SK-N-SH treated with all-trans-retinoic acid at 6 μM for 48 hours (cell line): ENCODE results near the gene FBXL17.

Source experiments
- ATAC-seq: fragments of 200-7000 bp; cut with Tn5 transposase; 3 replicates; pipeline ENCODE4 v1.9.1; 2020; ENCODE audit warnings: mild to moderate bottlenecking, moderate library complexity
- ARNTL ChIP-seq: fragments of 450-650 bp; formaldehyde crosslinking; IDR thresholded peaks from 2 replicates; pipeline ENCODE4 v1.5.0; 2020; ENCODE audit warnings: low read depth, mild to moderate bottlenecking, moderate library complexity, borderline replicate concordance
- CSDC2 ChIP-seq: fragments of 250-450 bp; sonication (Bioruptor Pico); IDR thresholded peaks from 2 replicates; pipeline ENCODE4 v1.5.0; 2020; ENCODE audit warnings: mild to moderate bottlenecking, moderate library complexity
- GLIS3 ChIP-seq: fragments of 250-450 bp; sonication (Bioruptor Pico); IDR thresholded peaks from 2 replicates; pipeline ENCODE4 v1.5.0; 2020; ENCODE audit warnings: mild to moderate bottlenecking, moderate library complexity
- ISL1 ChIP-seq: fragments of 250-450 bp; sonication (Bioruptor Pico); IDR thresholded peaks from 2 replicates; pipeline ENCODE4 v2.1.2; 2022; ENCODE audit warnings: mild to moderate bottlenecking, moderate library complexity
- OSR1 ChIP-seq: fragments of 250-450 bp; sonication (Bioruptor Pico); IDR thresholded peaks from 2 replicates; pipeline ENCODE4 v1.8.0; 2022; ENCODE audit warnings: moderate library complexity, mild to moderate bottlenecking, inconsistent platforms
- PPARA ChIP-seq: fragments of 250-450 bp; sonication (Bioruptor Pico); IDR thresholded peaks from 2 replicates; pipeline ENCODE4 v1.5.0; 2020; ENCODE audit warnings: mild to moderate bottlenecking, borderline replicate concordance
- RARB ChIP-seq: fragments of 250-450 bp; sonication (Bioruptor Pico); IDR thresholded peaks from 2 replicates; pipeline ENCODE4 v1.8.0; 2021; ENCODE audit warnings: mild to moderate bottlenecking, moderate library complexity
- SNAI2 ChIP-seq: fragments of 250-450 bp; sonication (Bioruptor Pico); IDR thresholded peaks from 2 replicates; pipeline ENCODE4 v1.5.0; 2020; ENCODE audit warnings: mild to moderate bottlenecking, moderate library complexity
- TCF4 ChIP-seq: fragments of 250-450 bp; sonication (Bioruptor Pico); IDR thresholded peaks from 2 replicates; pipeline ENCODE4 v1.8.0; 2021; ENCODE audit warnings: mild to moderate bottlenecking, moderate library complexity, borderline replicate concordance
- TOX ChIP-seq: fragments of 250-450 bp; sonication (Bioruptor Pico); IDR thresholded peaks from 2 replicates; pipeline ENCODE4 v1.8.0; 2021; ENCODE audit warnings: mild to moderate bottlenecking, moderate library complexity, borderline replicate concordance
- ZC3H10 ChIP-seq: fragments of 250-450 bp; sonication (Bioruptor Pico); IDR thresholded peaks from 2 replicates; pipeline ENCODE4 v1.5.1; 2021; ENCODE audit warnings: mild to moderate bottlenecking, moderate library complexity
- ZFP3 ChIP-seq: fragments of 250-450 bp; sonication (Bioruptor Pico); IDR thresholded peaks from 2 replicates; pipeline ENCODE4 v1.5.0; 2020; ENCODE audit warnings: mild to moderate bottlenecking, moderate library complexity
- ZNF565 ChIP-seq: fragments of 450-650 bp; formaldehyde crosslinking; conservative IDR thresholded peaks from 2 replicates; pipeline ENCODE4 v1.5.0; 2020; ENCODE audit warnings: low read depth, mild to moderate bottlenecking, moderate library complexity
- ZNF8 ChIP-seq: fragments of 450-650 bp; formaldehyde crosslinking; IDR thresholded peaks from 2 replicates; pipeline ENCODE4 v1.5.0; 2020; ENCODE audit warnings: mild to moderate bottlenecking, moderate library complexity
- TF ChIP-seq, protein P1 (sequence below): fragments of 250-450 bp; sonication (Bioruptor Pico); IDR thresholded peaks from 2 replicates; pipeline ENCODE4 v1.5.1; 2020; ENCODE audit warnings: low read depth, mild to moderate bottlenecking, moderate library complexity
- TF ChIP-seq, protein P2 (sequence below): fragments of 250-450 bp; sonication (Bioruptor Pico); IDR thresholded peaks from 2 replicates; pipeline ENCODE4 v1.5.0; 2020; ENCODE audit warnings: mild to moderate bottlenecking, moderate library complexity
- TF ChIP-seq, protein P3 (sequence below): fragments of 250-450 bp; sonication (Bioruptor Pico); IDR thresholded peaks from 2 replicates; pipeline ENCODE4 v1.5.1; 2021; ENCODE audit warnings: mild to moderate bottlenecking, moderate library complexity
- TF ChIP-seq, protein P4 (sequence below): fragments of 250-450 bp; sonication (Bioruptor Pico); IDR thresholded peaks from 2 replicates; pipeline ENCODE4 v1.8.0; 2021; ENCODE audit warnings: low read depth, mild to moderate bottlenecking, moderate library complexity, borderline replicate concordance
- TF ChIP-seq, protein P5 (sequence below): fragments of 250-450 bp; sonication (Bioruptor Pico); IDR thresholded peaks from 2 replicates; pipeline ENCODE4 v1.8.0; 2020; ENCODE audit warnings: mild to moderate bottlenecking, moderate library complexity, borderline replicate concordance

FBXL17 gene

DNA sequence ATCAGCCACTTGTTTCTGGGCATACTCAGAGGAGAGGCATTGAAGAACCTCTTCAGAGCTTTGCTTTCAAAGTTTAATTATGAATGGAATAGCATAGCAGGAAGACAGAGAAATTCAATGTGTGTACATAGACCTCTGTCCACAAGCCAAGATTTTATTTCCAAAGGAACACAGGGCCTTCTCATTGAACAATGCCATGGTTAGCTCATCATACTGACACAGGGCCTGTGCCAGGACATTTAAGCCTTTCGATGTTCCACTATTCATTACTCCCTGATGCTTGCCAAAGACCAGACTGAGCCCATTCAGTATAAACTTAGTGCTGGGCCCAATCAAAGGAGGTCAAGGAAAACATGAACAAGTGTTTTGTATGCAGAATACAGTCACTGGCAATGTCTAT, 280.8 kb downstream of the FBXL17 start (continued):
- TF ChIP-seq, protein P1, sequence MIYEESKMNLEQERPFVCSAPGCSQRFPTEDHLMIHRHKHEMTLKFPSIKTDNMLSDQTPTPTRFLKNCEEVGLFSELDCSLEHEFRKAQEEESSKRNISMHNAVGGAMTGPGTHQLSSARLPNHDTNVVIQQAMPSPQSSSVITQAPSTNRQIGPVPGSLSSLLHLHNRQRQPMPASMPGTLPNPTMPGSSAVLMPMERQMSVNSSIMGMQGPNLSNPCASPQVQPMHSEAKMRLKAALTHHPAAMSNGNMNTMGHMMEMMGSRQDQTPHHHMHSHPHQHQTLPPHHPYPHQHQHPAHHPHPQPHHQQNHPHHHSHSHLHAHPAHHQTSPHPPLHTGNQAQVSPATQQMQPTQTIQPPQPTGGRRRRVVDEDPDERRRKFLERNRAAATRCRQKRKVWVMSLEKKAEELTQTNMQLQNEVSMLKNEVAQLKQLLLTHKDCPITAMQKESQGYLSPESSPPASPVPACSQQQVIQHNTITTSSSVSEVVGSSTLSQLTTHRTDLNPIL (CRISPR knock-in tag) = no peak
- TF ChIP-seq RARB (CRISPR knock-in tag) (no peak), ISL1 (CRISPR knock-in tag) (no peak)

DNA sequence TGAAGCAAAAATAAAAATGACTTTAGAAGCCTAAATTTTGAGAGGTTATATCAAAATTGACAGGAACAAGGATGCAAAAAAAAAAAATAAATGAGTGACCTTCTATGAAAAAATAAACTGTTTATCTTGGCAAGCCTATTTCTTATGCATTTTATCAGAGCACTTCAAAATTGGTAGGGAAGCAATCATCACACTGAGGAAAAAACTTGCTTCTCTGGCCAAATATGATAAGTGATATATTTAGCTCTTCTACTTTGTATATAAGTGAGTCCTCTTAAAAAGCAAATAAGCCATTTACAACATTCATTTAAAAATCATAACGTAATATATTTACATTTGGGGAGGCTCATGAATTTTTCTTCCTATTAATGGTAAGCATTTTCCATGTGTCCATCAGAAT, 287.1 kb downstream of the FBXL17 start:
- TF ChIP-seq, protein P2, sequence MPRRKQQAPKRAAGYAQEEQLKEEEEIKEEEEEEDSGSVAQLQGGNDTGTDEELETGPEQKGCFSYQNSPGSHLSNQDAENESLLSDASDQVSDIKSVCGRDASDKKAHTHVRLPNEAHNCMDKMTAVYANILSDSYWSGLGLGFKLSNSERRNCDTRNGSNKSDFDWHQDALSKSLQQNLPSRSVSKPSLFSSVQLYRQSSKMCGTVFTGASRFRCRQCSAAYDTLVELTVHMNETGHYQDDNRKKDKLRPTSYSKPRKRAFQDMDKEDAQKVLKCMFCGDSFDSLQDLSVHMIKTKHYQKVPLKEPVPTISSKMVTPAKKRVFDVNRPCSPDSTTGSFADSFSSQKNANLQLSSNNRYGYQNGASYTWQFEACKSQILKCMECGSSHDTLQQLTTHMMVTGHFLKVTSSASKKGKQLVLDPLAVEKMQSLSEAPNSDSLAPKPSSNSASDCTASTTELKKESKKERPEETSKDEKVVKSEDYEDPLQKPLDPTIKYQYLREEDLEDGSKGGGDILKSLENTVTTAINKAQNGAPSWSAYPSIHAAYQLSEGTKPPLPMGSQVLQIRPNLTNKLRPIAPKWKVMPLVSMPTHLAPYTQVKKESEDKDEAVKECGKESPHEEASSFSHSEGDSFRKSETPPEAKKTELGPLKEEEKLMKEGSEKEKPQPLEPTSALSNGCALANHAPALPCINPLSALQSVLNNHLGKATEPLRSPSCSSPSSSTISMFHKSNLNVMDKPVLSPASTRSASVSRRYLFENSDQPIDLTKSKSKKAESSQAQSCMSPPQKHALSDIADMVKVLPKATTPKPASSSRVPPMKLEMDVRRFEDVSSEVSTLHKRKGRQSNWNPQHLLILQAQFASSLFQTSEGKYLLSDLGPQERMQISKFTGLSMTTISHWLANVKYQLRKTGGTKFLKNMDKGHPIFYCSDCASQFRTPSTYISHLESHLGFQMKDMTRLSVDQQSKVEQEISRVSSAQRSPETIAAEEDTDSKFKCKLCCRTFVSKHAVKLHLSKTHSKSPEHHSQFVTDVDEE (CRISPR knock-in tag) = no peak
- TF ChIP-seq, protein P1 (CRISPR knock-in tag) = no peak
- TF ChIP-seq ZC3H10 (CRISPR knock-in tag) = no peak
- TF ChIP-seq, protein P3, sequence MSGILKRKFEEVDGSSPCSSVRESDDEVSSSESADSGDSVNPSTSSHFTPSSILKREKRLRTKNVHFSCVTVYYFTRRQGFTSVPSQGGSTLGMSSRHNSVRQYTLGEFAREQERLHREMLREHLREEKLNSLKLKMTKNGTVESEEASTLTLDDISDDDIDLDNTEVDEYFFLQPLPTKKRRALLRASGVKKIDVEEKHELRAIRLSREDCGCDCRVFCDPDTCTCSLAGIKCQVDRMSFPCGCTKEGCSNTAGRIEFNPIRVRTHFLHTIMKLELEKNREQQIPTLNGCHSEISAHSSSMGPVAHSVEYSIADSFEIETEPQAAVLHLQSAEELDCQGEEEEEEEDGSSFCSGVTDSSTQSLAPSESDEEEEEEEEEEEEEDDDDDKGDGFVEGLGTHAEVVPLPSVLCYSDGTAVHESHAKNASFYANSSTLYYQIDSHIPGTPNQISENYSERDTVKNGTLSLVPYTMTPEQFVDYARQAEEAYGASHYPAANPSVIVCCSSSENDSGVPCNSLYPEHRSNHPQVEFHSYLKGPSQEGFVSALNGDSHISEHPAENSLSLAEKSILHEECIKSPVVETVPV (CRISPR knock-in tag) = no peak
- TF ChIP-seq OSR1 (CRISPR knock-in tag) = no peak
- TF ChIP-seq PPARA (CRISPR knock-in tag) = no peak
- no peak for TF ChIP-seq RARB (CRISPR knock-in tag)
- TF ChIP-seq ZNF8 (CRISPR knock-in tag) = no peak
- TF ChIP-seq ZNF565 (CRISPR knock-in tag) = no peak
- no peak for TF ChIP-seq ARNTL (CRISPR knock-in tag)
- TF ChIP-seq SNAI2 (CRISPR knock-in tag) = no peak
- TF ChIP-seq, protein P4, sequence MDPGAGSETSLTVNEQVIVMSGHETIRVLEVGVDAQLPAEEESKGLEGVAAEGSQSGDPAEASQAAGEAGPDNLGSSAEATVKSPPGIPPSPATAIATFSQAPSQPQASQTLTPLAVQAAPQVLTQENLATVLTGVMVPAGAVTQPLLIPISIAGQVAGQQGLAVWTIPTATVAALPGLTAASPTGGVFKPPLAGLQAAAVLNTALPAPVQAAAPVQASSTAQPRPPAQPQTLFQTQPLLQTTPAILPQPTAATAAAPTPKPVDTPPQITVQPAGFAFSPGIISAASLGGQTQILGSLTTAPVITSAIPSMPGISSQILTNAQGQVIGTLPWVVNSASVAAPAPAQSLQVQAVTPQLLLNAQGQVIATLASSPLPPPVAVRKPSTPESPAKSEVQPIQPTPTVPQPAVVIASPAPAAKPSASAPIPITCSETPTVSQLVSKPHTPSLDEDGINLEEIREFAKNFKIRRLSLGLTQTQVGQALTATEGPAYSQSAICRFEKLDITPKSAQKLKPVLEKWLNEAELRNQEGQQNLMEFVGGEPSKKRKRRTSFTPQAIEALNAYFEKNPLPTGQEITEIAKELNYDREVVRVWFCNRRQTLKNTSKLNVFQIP (CRISPR knock-in tag) = no peak
- no peak for TF ChIP-seq GLIS3 (CRISPR knock-in tag)
- TF ChIP-seq ZFP3 (CRISPR knock-in tag) = no peak
- TF ChIP-seq, protein P5, sequence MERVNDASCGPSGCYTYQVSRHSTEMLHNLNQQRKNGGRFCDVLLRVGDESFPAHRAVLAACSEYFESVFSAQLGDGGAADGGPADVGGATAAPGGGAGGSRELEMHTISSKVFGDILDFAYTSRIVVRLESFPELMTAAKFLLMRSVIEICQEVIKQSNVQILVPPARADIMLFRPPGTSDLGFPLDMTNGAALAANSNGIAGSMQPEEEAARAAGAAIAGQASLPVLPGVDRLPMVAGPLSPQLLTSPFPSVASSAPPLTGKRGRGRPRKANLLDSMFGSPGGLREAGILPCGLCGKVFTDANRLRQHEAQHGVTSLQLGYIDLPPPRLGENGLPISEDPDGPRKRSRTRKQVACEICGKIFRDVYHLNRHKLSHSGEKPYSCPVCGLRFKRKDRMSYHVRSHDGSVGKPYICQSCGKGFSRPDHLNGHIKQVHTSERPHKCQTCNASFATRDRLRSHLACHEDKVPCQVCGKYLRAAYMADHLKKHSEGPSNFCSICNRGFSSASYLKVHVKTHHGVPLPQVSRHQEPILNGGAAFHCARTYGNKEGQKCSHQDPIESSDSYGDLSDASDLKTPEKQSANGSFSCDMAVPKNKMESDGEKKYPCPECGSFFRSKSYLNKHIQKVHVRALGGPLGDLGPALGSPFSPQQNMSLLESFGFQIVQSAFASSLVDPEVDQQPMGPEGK (CRISPR knock-in tag) = no peak
- ATAC-seq = no peak

DNA sequence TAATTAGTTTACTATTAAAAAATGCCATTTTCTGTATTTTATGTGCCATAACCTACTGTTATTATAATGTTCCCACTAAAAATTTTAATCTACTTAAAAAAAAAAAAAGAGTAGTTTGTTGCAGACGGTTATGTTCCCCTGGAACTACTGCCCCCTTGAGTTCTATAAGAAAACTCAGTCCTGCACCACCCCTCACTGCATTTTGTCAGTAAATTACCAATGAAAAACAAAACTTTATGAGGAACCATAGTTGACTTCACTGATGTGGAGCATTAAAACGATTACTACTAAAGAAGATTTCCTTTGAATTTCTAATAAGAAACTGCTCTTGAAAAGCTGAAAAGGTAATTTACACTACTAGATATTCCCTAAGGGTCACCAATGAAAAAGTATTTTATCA, 288.7 kb downstream of the FBXL17 start:
- ATAC-seq = peak; percentile 82
- TF ChIP-seq, protein P1 (CRISPR knock-in tag) = no peak
- TF ChIP-seq TOX (CRISPR knock-in tag) = no peak
- TF ChIP-seq ZNF565 (CRISPR knock-in tag) = no peak
- TF ChIP-seq PPARA (CRISPR knock-in tag) = no peak
- TF ChIP-seq, protein P5 (CRISPR knock-in tag) = no peak
- no peak for TF ChIP-seq CSDC2
- TF ChIP-seq ZC3H10 (CRISPR knock-in tag) = no peak
- TF ChIP-seq GLIS3 (CRISPR knock-in tag) = no peak
- TF ChIP-seq TCF4 (CRISPR knock-in tag) = no peak
- no peak for TF ChIP-seq ARNTL (CRISPR knock-in tag)
- no peak for TF ChIP-seq ZNF8 (CRISPR knock-in tag)
- TF ChIP-seq ISL1 (CRISPR knock-in tag) = no peak
- TF ChIP-seq, protein P2 (CRISPR knock-in tag) = no peak
